K562 (cell line): Measurements from ENCODE around the gene ZC3H12C. TPM values are rescaled to one million over a fixed set of nuclear protein-coding genes. Genes with fewer than 3 reads are reported as not detected.

ENCODE experiments used
- CEBPG ChIP-seq, 3 experiments: fragments of 200-800 bp in 1 of 3; sonication (Bioruptor generic) in 1 of 3; sonication (generic) in 1 of 3; formaldehyde crosslinking in 1 of 3; IDR thresholded peaks in 2 of 3; conservative IDR thresholded peaks in 1 of 3; 2 replicates each; pipeline versions ENCODE4 v1.6.1 to v1.8.0; 2016 to 2022; ENCODE audit warnings: missing compliant biosample characterization in 2 of 3, missing genetic modification characterization in 2 of 3, mild to moderate bottlenecking in 1 of 3, missing genetic modification reagents in 1 of 3
- CHD2 ChIP-seq: IDR thresholded peaks from 2 replicates; pipeline ENCODE4 v1.6.1; 2011; ENCODE audit warnings: low read depth, low read length
- EP400 ChIP-seq: fragments of 450-650 bp; IDR thresholded peaks from 2 replicates; pipeline ENCODE4 v1.6.1; 2017; ENCODE audit warnings: antibody characterized with exemption, mild to moderate bottlenecking, moderate library complexity
- FOXP4 ChIP-seq: sonication (generic); formaldehyde crosslinking; IDR thresholded peaks from 2 replicates; pipeline ENCODE4 v1.8.0; 2022; ENCODE audit warnings: mild to moderate bottlenecking, missing genetic modification reagents, borderline replicate concordance
- GABPA ChIP-seq: fragments of 200-800 bp; sonication (Bioruptor generic); conservative IDR thresholded peaks from 2 replicates; pipeline ENCODE4 v1.6.1; 2016; ENCODE audit warnings: low read depth, missing genetic modification characterization, missing compliant biosample characterization
- GABPB2 ChIP-seq: fragments of 250-450 bp; sonication (Bioruptor Pico); conservative IDR thresholded peaks from 2 replicates; pipeline ENCODE4 v1.5.1; 2021; ENCODE audit warnings: mild to moderate bottlenecking
- MNT ChIP-seq, 2 experiments: fragments of 450-650 bp; conservative IDR thresholded peaks; 2 replicates each; pipeline ENCODE4 v1.6.1; 2017; ENCODE audit warnings: mild to moderate bottlenecking in 2 of 2, moderate library complexity in 2 of 2
- OTX1 ChIP-seq: fragments of 450-650 bp; formaldehyde crosslinking; IDR thresholded peaks from 2 replicates; pipeline ENCODE4 v1.4.0; 2022; ENCODE audit warnings: mild to moderate bottlenecking
- PTRF ChIP-seq: fragments of 450-650 bp; IDR thresholded peaks from 2 replicates; pipeline ENCODE4 v1.6.1; 2016; ENCODE audit warnings: mild to moderate bottlenecking, missing genetic modification characterization, missing compliant biosample characterization
- RCOR1 ChIP-seq, 2 experiments: IDR thresholded peaks; 2 replicates each; pipeline ENCODE4 v1.6.1; 2012; ENCODE audit warnings: low read depth in 2 of 2, low read length in 2 of 2, borderline replicate concordance in 1 of 2, improper control_type of control experiment in 1 of 2
- RNF2 ChIP-seq: sonication (generic); IDR thresholded peaks from 2 replicates; pipeline ENCODE4 v1.6.1; 2016
- U2AF2 ChIP-seq: fragments of 200-400 bp; formaldehyde crosslinking; optimal IDR thresholded peaks from 2 replicates; pipeline ENCODE3; 2017; ENCODE audit warnings: low read depth, mild to moderate bottlenecking, low read length
- ZNF217 ChIP-seq: sonication (generic); formaldehyde crosslinking; IDR thresholded peaks from 2 replicates; pipeline ENCODE4 v1.8.0; 2022; ENCODE audit warnings: mild to moderate bottlenecking, missing genetic modification reagents
- ZNF395 ChIP-seq: fragments of 200-800 bp; sonication (Bioruptor generic); IDR thresholded peaks from 2 replicates; pipeline ENCODE4 v1.6.1; 2017; ENCODE audit warnings: missing genetic modification characterization, missing compliant biosample characterization
- ZNF561 ChIP-seq: fragments of 450-650 bp; formaldehyde crosslinking; conservative IDR thresholded peaks from 2 replicates; pipeline ENCODE4 v1.4.0; 2020; ENCODE audit warnings: mild to moderate bottlenecking, moderate library complexity
- ZNF609 ChIP-seq: sonication (generic); formaldehyde crosslinking; IDR thresholded peaks from 2 replicates; pipeline ENCODE4 v1.8.1; 2023; ENCODE audit warnings: missing genetic modification reagents, mild to moderate bottlenecking, borderline replicate concordance
- ZNF778 ChIP-seq: fragments of 450-650 bp; formaldehyde crosslinking; IDR thresholded peaks from 2 replicates; pipeline ENCODE4 v1.4.0; 2020; ENCODE audit warnings: mild to moderate bottlenecking, moderate library complexity
- polyA plus RNA-seq, 8 experiments: library from polyadenylated mRNA; depleted of rRNA in 4 of 8; stranded (reverse) in 5 of 8; unstranded in 3 of 8; fragments of >200 nt; fragmentation: Nextera tagmentation in 2 of 8; fragmentation: Illumina TruSeq in 1 of 8; extraction: Ambion mirVana in 2 of 8; extraction: Trizol in 1 of 8; gene quantifications; 2 replicates each; pipeline versions ENCODE4 v1.2.1 to v1.2.3, GENCODE V29; 2011 to 2014; ENCODE audit warnings: inconsistent platforms in 1 of 8, missing spikeins in 1 of 8
- total RNA-seq, 7 experiments: library from RNA; depleted of rRNA in 6 of 7; stranded (reverse); fragments of >200 nt in 6 of 7; fragmentation: Illumina TruSeq in 2 of 7; extraction: Trizol in 2 of 7; gene quantifications; 2 replicates each; pipeline versions ENCODE4 v1.2.1 to v1.2.3, GENCODE V29; 2011 to 2021; ENCODE audit warnings: low replicate concordance in 1 of 7

ZC3H12C gene
- total and polyA plus RNA-seq, 9 of the 15 experiments (the other 6 are each of a cell fraction or from before 2014, with no cell fraction given), result 0.56 to 5.9 (median 3.3) TPM

- TF ChIP-seq MNT (conservative IDR thresholded peaks at IDR 0.05), result peak in 1 of 2 experiments; percentile 32; a peak in 1 of 4 replicates
- TF ChIP-seq PTRF (tag), result no peak
- 0 out of 2 replicates have a peak, but pooled peaks have one; percentile 12 for TF ChIP-seq EP400
- 0 out of 2 replicates have a peak, but pooled peaks have one; percentile 27 for TF ChIP-seq OTX1 (CRISPR knock-in tag)
- no peak for TF ChIP-seq U2AF2
- no peak for TF ChIP-seq CHD2
- peak; percentile 44; the same call in 1 of the 2 replicates for TF ChIP-seq ZNF395
- TF ChIP-seq RCOR1 (IDR thresholded peaks at IDR 0.05; ENCODE audit: borderline replicate concordance in 1 of 2, low read depth in 2 of 2, low read length in 2 of 2), result no peak
- TF ChIP-seq RNF2, result peak; percentile 61; the same call in 1 of the 2 replicates
- peak; percentile 61 for TF ChIP-seq GABPA (tag)
- TF ChIP-seq FOXP4, result no peak
- no peak for TF ChIP-seq GABPB2 (CRISPR knock-in tag)
- TF ChIP-seq ZNF778 (CRISPR knock-in tag), result no peak
- TF ChIP-seq ZNF217, result no peak
- no peak for TF ChIP-seq ZNF609 (CRISPR knock-in tag)
- TF ChIP-seq ZNF561 (CRISPR knock-in tag), result no peak
- no peak for TF ChIP-seq CEBPG (CRISPR knock-in tag; IDR thresholded peaks at IDR 0.05)
- no peak for TF ChIP-seq CEBPG (tag; conservative IDR thresholded peaks at IDR 0.05 in 1 of 2, IDR thresholded peaks at IDR 0.05 in 1 of 2)
Observed at GRCh38 chr11:110069158-110069737, 23.9 kb upstream of the ZC3H12C start (continued).
